Activated naive CD4-positive, alpha-beta T cell treated with anti-CD3 and anti-CD28 coated beads, Interleukin-2, amount 50 U/mL, for 24 hours (primary cell): ENCODE data around the gene CDKAL1.
"Not testable (repeated sequence)": the region's sequence is repeated elsewhere in the genome, so short reads cannot be mapped to it uniquely, and the experiment has no call there.

Experiments
- H3K27ac Mint-ChIP-seq: one replicate; pipeline ENCODE4 v1.8.0; 2021; ENCODE audit warnings: mild to moderate bottlenecking, mixed read lengths
- H3K27me3 Mint-ChIP-seq: one replicate; pipeline ENCODE4 v1.8.0; 2021; ENCODE audit warnings: mixed read lengths
- H3K36me3 Mint-ChIP-seq: one replicate; pipeline ENCODE4 v1.8.0; 2021; ENCODE audit warnings: mixed read lengths
- H3K4me1 Mint-ChIP-seq: one replicate; pipeline ENCODE4 v1.8.0; 2021; ENCODE audit warnings: mixed read lengths
- H3K4me3 Mint-ChIP-seq: one replicate; pipeline ENCODE4 v1.8.0; 2021; ENCODE audit warnings: mild to moderate bottlenecking, mixed read lengths
- H3K9me3 Mint-ChIP-seq: one replicate; pipeline ENCODE4 v1.8.0; 2021; ENCODE audit warnings: mixed read lengths

Gene CDKAL1

DNA sequence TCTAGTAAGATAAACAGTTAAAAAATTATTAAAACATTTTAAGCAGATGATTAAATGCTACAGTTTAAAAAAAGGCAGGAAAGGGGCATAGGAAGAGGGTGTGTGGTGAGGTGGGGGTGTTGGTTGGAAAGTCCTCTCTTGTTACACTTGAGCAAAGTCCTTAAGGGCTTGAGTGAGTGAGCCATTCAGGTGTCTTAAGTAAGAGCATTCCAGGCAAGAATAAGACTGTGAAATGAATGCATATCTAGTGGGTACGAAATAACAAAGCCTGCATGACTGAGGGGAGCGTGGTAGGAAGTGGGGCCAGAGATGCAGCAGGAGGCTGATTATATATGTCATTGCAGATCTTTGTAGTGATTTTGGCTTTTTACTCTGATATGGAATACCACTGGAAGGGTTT, 5.1 kb downstream of the CDKAL1 start:
- Mint-ChIP-seq H3K36me3 (peaks cover 18% of the 10 kb centered on the region), H3K27ac (no peak overlapping the region), H3K27me3 (no peaks in the 10 kb centered on the region), H3K4me1 (peaks cover 70% of the 10 kb centered on the region), H3K4me3 (no peak overlapping the region), H3K9me3 (no peaks in the 10 kb centered on the region)

DNA sequence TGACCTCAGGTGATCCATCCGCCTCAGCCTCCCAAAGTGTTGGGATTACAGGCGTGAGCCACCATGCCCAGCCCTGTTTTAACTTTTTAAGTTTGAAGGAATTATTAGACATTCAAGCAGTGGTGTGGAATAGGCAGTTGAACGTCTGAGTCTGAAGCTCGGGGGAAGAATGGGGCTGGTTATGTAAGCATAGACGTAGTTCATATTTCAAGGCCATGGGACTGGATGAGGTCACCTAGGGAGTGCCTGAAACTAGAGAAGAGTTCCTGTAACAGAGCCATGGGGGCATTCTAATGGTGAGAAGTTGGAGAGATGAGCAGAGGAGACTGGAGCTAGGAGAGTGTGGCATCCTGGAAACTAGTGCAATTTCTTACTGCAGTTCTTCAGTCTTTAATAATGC, 6.4 kb downstream of the CDKAL1 start:
- Mint-ChIP-seq H3K4me1 (peaks cover 69% of the 10 kb centered on the region), H3K27me3 (no peaks in the 10 kb centered on the region), H3K9me3 (no peaks in the 10 kb centered on the region), H3K36me3 (peaks cover 24% of the 10 kb centered on the region), H3K4me3 (no peak overlapping the region), H3K27ac (no peak overlapping the region)

DNA sequence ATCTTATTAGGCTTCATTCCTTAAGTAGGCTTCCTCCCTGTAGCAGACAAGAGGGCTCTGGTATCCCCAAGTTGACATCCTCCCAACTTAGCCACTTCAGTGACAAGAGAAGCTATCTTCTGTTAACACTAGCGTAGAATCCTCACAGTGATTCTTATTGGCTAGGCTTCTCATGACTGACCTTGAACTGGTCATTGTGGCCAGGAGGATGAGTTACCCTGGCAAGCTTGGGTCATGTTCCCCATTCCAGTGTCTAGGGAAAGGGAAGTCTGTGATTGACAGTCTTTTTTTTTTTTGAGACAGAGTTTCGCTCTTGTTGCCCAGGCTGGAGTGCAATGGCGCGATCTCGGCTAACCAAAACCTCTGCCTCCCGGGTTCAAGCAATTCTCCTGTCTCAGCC, 7.1 kb downstream of the CDKAL1 start:
- no peak overlapping the region for H3K4me3 Mint-ChIP-seq
- H3K27ac Mint-ChIP-seq, result no peak overlapping the region
- peaks cover 67% of the 10 kb centered on the region for H3K4me1 Mint-ChIP-seq
- H3K9me3 Mint-ChIP-seq, result no peaks in the 10 kb centered on the region
- peaks cover 23% of the 10 kb centered on the region for H3K36me3 Mint-ChIP-seq
- H3K27me3 Mint-ChIP-seq, result no peaks in the 10 kb centered on the region

DNA sequence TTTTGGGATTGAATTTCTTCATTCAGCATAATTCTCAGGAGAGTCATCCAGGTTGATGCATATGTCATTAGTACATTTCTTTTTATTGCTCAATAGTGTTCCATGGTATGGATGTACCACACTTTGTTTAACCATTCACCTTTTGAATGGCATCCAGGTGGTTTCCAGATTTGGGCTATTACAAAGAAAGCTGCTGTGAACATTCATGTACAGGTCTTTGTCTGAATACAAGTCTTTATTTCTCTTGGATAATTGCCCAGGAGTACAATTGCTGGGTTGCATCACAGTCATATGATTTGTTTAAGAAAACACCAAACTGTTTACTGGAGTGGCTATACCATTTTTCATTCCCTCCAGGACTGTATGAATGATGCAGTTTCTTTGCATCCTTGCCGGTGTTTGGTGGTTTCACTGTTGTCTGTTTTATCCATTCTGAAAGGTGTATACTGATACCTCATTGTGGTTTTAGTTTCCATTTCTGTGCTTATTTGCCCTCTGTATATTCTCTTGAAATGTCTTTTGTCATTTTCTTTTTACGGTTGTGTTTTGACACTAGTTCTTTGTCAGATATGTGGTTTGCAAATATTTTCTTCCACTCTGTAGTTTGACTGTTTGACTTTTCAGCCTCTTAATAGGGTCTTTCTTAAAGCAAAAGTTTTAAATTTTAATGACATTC, 8.8 kb downstream of the CDKAL1 start:
- Mint-ChIP-seq H3K9me3 (no peaks in the 10 kb centered on the region), H3K36me3 (peaks cover 22% of the 10 kb centered on the region), H3K27ac (no peak overlapping the region), H3K27me3 (no peaks in the 10 kb centered on the region), H3K4me3 (no peak overlapping the region), H3K4me1 (peaks cover 58% of the 10 kb centered on the region)

DNA sequence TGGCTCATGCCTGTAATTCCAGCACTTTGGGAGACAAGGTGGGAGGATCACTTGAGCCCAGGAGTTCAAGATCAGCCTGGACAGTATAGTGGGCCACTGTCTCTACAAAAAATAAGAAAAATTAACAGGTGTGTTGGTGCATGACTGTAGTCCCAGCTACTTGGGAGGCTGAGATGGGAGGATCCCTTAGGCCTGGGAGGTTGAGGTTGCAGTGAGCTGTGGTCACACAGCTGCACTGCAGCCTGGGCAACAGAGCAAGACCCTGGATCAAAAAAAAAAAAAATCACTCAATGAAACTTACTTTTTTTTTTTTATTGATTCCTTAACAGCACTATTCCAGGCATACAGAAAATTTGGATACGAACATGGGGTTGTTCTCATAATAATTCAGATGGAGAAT, 14.0 kb downstream of the CDKAL1 start:
- Mint-ChIP-seq H3K9me3 (no peaks in the 10 kb centered on the region), H3K27ac (no peak overlapping the region), H3K27me3 (no peaks in the 10 kb centered on the region), H3K4me1 (peaks cover 14% of the 10 kb centered on the region), H3K36me3 (peaks cover 23% of the 10 kb centered on the region), H3K4me3 (no peak overlapping the region)

DNA sequence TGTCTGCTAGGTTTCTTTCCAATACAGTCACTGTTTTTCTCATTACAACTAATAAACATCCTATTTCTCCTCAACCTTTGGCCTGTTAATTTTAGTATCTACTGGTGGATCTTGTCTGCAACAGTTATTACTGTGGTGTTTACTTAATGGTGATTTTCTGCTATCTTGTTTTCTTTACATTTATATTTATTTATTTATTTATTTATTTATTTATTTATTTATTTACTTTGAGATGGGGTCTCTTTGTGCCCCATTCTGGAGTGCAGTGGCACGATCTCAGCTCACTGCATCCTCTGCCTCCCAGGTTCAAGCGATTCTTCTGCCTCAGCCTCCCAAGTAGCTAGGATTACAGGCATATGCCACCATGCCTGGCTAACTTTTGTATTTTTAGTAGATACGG, 15.1 kb downstream of the CDKAL1 start:
- H3K4me1 Mint-ChIP-seq, result peaks cover 12% of the 10 kb centered on the region
- H3K4me3 Mint-ChIP-seq, H3K27ac Mint-ChIP-seq, H3K9me3 Mint-ChIP-seq, H3K27me3 Mint-ChIP-seq: not testable (repeated sequence)
- peaks cover 23% of the 10 kb centered on the region for H3K36me3 Mint-ChIP-seq

DNA sequence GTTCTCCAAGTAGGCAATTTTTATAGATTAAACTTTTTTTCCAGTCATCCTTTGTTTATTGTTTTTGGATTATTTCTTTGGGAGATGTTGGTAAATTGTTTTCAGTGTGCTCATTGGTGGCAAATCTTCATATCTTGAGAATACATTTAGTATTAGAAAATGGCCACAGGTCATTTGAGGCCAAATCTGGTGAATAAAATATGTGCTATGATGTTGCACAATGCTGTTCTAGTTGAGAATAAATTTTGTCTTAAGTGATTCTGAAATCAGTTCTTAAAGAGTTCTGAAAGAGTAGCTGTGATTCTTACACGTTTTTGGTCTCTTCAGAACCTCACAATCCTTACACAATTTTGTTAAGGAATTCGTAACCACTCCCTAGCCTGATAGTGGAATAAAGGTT, 20.1 kb downstream of the CDKAL1 start:
- H3K4me1 Mint-ChIP-seq, result no peaks in the 10 kb centered on the region
- no peaks in the 10 kb centered on the region for H3K9me3 Mint-ChIP-seq
- no peak overlapping the region for H3K4me3 Mint-ChIP-seq
- peaks cover 9% of the 10 kb centered on the region for H3K36me3 Mint-ChIP-seq
- H3K27ac Mint-ChIP-seq, result no peak overlapping the region
- H3K27me3 Mint-ChIP-seq, result no peaks in the 10 kb centered on the region

DNA sequence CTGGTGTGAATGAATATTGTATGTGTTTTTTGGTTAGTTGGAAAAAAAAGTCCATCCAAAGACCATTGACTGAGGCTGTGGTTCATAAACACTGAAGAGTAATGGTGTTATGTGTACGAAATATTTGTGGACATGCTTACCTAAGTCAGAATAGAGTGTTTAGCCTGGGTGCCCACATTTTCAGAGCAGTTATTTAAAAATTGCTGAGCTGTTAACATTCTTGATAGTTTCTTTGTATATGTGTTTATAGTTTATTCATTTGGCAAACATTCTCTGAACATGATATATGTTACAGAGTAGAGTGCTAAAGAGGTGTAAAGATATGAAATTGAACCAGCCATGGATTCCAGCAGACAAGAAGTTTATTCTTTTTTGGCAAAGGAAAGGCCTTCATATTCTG, 20.6 kb downstream of the CDKAL1 start:
- H3K36me3 Mint-ChIP-seq, result peaks cover 8% of the 10 kb centered on the region
- no peak overlapping the region for H3K27ac Mint-ChIP-seq
- no peaks in the 10 kb centered on the region for H3K27me3 Mint-ChIP-seq
- no peak overlapping the region for H3K4me3 Mint-ChIP-seq
- no peaks in the 10 kb centered on the region for H3K9me3 Mint-ChIP-seq
- H3K4me1 Mint-ChIP-seq, result no peaks in the 10 kb centered on the region

DNA sequence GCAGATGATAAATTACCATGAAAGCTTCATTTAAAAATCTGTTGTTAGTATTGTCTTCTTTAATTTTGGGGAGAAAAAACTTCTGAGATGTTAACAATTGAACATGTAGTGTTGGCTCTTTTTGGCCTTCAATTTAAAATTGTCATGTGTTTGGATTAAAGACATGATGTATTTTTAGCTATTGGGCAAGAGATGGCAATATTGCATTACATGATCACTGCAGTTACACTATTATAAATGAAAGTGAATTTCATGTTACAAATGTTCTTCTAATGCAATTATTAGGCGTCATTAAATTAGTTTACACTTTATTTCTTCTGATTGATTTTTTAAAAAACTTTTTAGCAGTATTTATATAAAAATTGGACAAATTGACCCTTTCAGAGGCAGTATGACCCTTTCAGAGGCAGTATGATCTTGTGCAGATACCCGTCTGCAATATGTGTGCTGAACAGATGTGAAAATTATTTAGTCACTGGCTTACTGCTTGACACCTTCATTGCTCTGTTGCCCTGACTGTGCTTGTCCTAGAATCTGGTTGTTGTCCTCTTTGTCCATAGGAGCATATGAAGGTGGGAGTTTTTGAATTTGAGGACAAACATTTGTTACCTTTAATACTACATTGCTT, 25.8 kb downstream of the CDKAL1 start:
- H3K27me3 Mint-ChIP-seq, result no peaks in the 10 kb centered on the region
- no peak overlapping the region for H3K4me3 Mint-ChIP-seq
- H3K27ac Mint-ChIP-seq, result no peak overlapping the region
- no peaks in the 10 kb centered on the region for H3K9me3 Mint-ChIP-seq
- peaks cover 4% of the 10 kb centered on the region for H3K36me3 Mint-ChIP-seq
- peaks cover 7% of the 10 kb centered on the region for H3K4me1 Mint-ChIP-seq

DNA sequence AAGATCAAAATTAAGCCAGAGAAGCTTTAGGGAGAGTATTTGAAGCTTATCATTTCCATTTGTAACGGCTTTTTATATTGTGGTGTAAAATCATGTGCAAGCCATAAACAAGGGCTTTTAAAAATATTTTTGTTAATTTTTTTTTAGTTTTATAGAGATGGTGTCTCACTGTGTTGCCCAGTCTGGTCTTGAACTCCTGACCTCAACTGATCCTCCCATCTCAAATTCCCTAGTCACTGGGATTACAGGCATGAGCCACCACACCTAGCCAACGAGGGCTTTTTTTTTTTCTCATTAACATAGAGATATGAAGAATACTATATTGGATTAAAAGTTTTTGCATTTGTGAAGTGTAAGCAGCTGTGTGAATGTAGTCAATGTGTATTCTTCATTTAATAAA, 29.1 kb downstream of the CDKAL1 start:
- Mint-ChIP-seq H3K9me3 (no peaks in the 10 kb centered on the region), H3K4me1 (peaks cover 16% of the 10 kb centered on the region), H3K4me3 (no peak overlapping the region), H3K27me3 (no peaks in the 10 kb centered on the region), H3K27ac (no peak overlapping the region), H3K36me3 (peaks cover 2% of the 10 kb centered on the region)

DNA sequence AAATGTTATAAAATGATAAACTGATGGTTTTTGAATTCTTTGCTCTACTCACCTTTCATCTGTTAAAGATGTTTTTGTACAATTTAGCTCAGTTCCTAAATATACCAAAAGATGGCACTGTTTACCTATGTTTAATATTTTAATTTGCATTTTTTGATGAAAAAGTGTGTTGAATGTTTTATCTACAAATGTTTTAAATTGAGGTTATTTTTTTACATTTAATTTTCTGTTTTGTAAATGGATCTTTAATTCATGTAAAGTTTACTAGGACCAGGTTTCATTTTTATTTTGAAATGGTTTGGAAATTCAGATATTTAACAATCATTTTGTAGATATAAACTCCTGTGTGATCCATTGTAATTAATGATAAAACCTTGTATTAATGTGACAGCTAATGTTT, 30.0 kb downstream of the CDKAL1 start:
- H3K36me3 Mint-ChIP-seq, result peaks cover 2% of the 10 kb centered on the region
- no peak overlapping the region for H3K4me3 Mint-ChIP-seq
- no peaks in the 10 kb centered on the region for H3K27me3 Mint-ChIP-seq
- H3K27ac Mint-ChIP-seq, result no peak overlapping the region
- no peaks in the 10 kb centered on the region for H3K9me3 Mint-ChIP-seq
- peaks cover 21% of the 10 kb centered on the region for H3K4me1 Mint-ChIP-seq

DNA sequence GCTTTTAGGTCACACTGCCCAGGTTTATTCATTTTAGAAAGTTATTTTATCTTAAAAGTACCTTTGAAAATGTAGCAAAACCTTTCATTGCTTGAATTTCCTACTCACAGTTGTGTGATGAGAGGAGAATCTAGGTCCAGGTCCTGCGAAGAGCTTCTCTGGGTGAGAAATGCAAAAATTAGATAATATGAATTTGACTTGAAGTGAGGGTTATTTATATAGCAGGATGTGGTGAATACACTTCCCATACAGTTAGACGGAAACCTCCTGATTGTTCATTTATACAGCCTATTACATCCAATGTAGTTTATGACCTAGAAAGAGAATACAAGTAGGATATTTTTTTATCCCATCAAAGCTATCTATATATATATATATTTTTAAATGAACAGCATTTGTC, 30.5 kb downstream of the CDKAL1 start:
- Mint-ChIP-seq H3K4me3 (no peak overlapping the region), H3K9me3 (no peaks in the 10 kb centered on the region), H3K27ac (no peak overlapping the region), H3K36me3 (peaks cover 2% of the 10 kb centered on the region), H3K4me1 (peaks cover 22% of the 10 kb centered on the region), H3K27me3 (no peaks in the 10 kb centered on the region)

DNA sequence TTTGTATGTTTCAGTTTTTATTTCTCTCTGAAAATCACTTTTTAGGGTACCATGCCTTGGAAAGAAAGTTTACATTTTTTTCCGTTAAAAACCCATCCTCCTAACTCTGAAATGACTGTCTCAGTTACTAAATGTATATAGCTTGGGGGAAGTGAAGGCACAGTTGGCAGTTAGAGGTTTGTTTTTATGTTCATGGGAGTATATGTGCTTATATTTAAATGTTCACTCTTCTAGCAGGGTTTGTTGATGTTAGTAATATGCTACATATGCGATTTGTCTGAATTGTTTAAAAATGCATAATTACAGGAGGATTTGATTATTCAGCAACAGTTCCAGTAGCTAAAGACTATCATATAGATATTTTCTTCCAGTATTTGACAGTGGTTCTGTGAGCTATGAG, 31.1 kb downstream of the CDKAL1 start:
- no peak overlapping the region for H3K27ac Mint-ChIP-seq
- H3K36me3 Mint-ChIP-seq, result peaks cover 2% of the 10 kb centered on the region
- H3K4me1 Mint-ChIP-seq, result peaks cover 22% of the 10 kb centered on the region
- H3K9me3 Mint-ChIP-seq, result no peaks in the 10 kb centered on the region
- H3K4me3 Mint-ChIP-seq, result no peak overlapping the region
- no peaks in the 10 kb centered on the region for H3K27me3 Mint-ChIP-seq

DNA sequence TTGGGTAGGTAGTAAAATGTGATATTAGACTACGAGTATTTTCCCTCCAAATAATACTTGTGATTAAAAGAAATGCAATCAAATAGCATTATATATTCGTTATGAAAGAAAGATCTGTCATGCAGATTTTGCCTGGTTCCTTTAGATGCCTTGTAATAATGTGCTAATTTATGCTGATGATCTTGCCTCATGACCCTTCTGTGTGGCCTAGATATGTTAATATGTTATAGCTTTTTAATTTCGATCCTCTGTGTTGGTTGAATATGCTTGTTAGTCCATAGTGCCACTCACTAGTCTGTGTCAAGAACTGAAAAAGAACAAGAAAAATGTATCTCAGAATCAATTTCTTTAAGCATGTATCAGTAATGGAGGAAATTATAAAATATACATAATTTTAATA, 31.9 kb downstream of the CDKAL1 start:
- Mint-ChIP-seq H3K4me3 (no peak overlapping the region), H3K27ac (no peak overlapping the region), H3K27me3 (no peaks in the 10 kb centered on the region), H3K4me1 (peaks cover 22% of the 10 kb centered on the region), H3K9me3 (no peaks in the 10 kb centered on the region), H3K36me3 (peaks cover 2% of the 10 kb centered on the region)

DNA sequence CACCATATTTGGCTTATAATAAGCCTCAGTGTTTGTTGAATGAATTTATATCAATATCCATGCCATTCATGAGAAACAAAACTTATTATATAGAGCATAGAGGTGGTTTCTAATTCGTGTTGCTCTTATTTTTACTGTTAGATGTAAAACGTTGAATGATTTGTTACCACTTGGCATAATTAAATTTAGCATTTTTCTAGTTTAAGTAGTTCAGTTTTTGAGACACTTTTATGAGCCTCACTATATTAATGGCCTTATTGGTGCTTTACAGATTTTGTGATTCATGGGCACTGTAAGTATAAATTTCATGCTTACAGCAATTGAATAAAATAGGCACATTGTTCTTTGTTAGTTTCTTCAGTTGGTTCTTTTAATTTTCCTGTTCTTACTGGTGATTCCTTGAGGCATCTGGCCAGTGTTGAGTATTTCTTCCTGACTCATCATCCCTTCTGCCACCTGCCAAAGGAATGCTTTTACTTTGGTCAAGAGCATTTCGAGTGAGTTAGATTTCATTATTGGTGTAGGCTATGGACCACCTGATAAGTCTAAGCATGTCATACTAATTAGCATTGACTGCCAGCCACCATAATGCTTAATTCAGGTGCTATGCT, 34.8 kb downstream of the CDKAL1 start:
- no peaks in the 10 kb centered on the region for H3K9me3 Mint-ChIP-seq
- H3K27ac Mint-ChIP-seq, result no peak overlapping the region
- peaks cover 2% of the 10 kb centered on the region for H3K36me3 Mint-ChIP-seq
- no peaks in the 10 kb centered on the region for H3K27me3 Mint-ChIP-seq
- H3K4me3 Mint-ChIP-seq, result no peak overlapping the region
- H3K4me1 Mint-ChIP-seq, result peaks cover 38% of the 10 kb centered on the region

DNA sequence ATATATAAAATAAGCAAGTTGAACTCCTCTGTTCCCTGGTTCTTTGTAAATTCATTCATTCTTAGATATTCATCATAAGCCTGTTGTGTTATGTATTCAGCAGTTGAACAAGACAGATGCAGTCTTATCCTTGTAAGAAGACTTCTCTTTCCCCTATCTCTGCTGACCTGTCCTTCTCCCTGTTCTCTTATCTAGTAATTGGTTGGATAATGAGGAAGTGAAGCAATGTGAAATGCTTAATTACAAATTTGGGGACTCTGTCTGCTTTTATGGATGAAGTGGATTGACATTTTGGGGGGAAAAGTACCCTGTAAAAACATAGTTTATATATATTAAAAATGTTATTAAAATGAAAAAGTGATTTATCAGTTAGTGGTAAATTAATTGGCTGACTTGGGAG, 37.0 kb downstream of the CDKAL1 start:
- Mint-ChIP-seq H3K4me1 (peaks cover 34% of the 10 kb centered on the region), H3K9me3 (no peaks in the 10 kb centered on the region), H3K27ac (no peak overlapping the region), H3K4me3 (no peak overlapping the region), H3K27me3 (no peaks in the 10 kb centered on the region), H3K36me3 (peaks cover 2% of the 10 kb centered on the region)
